Measurements from ENCODE around the gene ZNF728.

GRCh38 chr19:22945560-22945959, 57.4 kb downstream of the ZNF728 start:
- TF ChIP-seq POLR2AphosphoS5 (IDR thresholded peaks at IDR 0.05; ENCODE audit: borderline replicate concordance, low read depth, low read length) (no peak), EZH2 (IDR thresholded peaks at IDR 0.05) (no peak)
